PFSK-1 (cell line): ENCODE measurements around the gene DCK.

Experiments used
- POLR2AphosphoS5 ChIP-seq: IDR thresholded peaks from 2 replicates; pipeline ENCODE4 v1.6.1; 2012; ENCODE audit warnings: low read depth, mild to moderate bottlenecking, control low read depth, low read length, moderate library complexity
- TAF1 ChIP-seq: IDR thresholded peaks from 2 replicates; pipeline ENCODE4 v1.6.1; 2012; ENCODE audit warnings: low read length, control low read depth, borderline replicate concordance; ENCODE audit not compliant: insufficient read depth

DNA sequence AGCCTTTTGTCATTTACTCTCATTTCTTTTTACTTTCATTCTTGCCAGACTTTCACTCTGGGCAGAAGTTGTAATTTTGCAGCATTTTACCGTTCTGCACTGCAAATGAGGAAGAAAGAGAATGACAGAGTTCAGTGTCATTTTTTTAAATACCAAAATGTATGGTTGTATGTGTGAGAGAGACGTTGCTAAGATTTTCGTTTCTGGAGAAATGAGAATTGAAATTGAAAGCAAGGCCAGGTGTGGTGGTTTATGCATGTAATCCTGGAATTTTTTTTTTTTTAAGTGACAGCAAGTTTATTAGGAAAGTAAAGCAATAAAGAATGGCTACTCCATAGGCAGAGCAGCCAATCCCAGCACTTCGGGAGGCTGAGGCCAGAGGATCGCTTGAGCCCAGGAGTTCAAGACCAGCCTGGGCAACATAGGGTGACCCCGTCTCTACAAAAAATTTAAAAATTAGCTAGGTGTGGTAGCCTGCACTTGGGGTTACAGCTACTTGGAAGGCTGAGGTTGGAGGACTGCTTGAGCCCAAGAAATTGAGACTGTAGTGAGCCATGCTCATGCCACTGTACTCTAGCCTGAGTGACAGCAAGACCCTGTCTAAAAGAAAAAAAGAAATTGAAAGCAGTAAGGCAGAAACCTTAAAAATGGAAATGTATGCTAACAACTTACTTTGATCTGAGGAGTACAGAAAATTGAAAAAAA is 12.9 kb downstream of the DCK start:
- TF ChIP-seq POLR2AphosphoS5 (no peak), TAF1 (no peak)
